SK-N-SH (cell line): Measurements from ENCODE around the gene TMEM212. TPM values are rescaled to one million over a fixed set of nuclear protein-coding genes. Genes with fewer than 3 reads are reported as not detected.

ENCODE experiments used
- CTCF ChIA-PET: fragments of 300-600, 350-600 bp; formaldehyde crosslinking; extraction: SDS; loops from one replicate; lab custom pipeline; 2021; lab: Yijun Ruan, JAX
- POLR2A ChIA-PET: fragments of 350-600 bp; sonication (Branson Sonifier 250); formaldehyde crosslinking; extraction: SDS; loops from one replicate; lab custom pipeline; 2020; ENCODE audit warnings: antibody characterized with exemption, inconsistent platforms; lab: Yijun Ruan, JAX
- DNase-seq: peaks from one replicate; pipeline ENCODE4 v3.0.0; 2012
- H2AFZ ChIP-seq: fragments of 200-600 bp; sonication (generic); 2 replicates; pipeline ENCODE4 v1.8.1; 2016; ENCODE audit warnings: antibody characterized with exemption, mild to moderate bottlenecking, low read depth
- H3F3A ChIP-seq: fragments of 200-600 bp; sonication (generic); replicated peaks from 2 replicates; pipeline ENCODE3; 2016; ENCODE audit warnings: antibody characterized with exemption, mild to moderate bottlenecking; ENCODE audit not compliant: insufficient read depth
- H3K27ac ChIP-seq, 2 experiments: fragments of 200-500 bp in 1 of 2; fragments of 200-600 bp in 1 of 2; sonication (Bioruptor generic) in 1 of 2; sonication (generic), shearing (Covaris generic) in 1 of 2; 2 replicates each; pipeline versions ENCODE4 v1.5.1 to v1.6.1; 2014 to 2016; ENCODE audit warnings: low read depth in 2 of 2, inconsistent platforms in 1 of 2, low read length in 1 of 2, mild to moderate bottlenecking in 1 of 2, mixed read lengths in 1 of 2
- H3K27me3 ChIP-seq: fragments of 200-600 bp; sonication (generic), shearing (Covaris generic); 2 replicates; pipeline ENCODE4 v1.6.1; 2016; ENCODE audit warnings: mixed run types; ENCODE audit not compliant: insufficient read depth
- H3K36me3 ChIP-seq, 2 experiments: fragments of 200-500 bp in 1 of 2; fragments of 200-600 bp in 1 of 2; sonication (Bioruptor generic) in 1 of 2; sonication (generic) in 1 of 2; replicated peaks in 1 of 2; 2 replicates each; pipeline versions ENCODE3 to v1.5.1; 2014 to 2016; ENCODE audit warnings: low read length in 1 of 2, mild to moderate bottlenecking in 1 of 2; ENCODE audit not compliant: insufficient read depth in 2 of 2, control insufficient read depth in 1 of 2
- H3K4me1 ChIP-seq, 2 experiments: fragments of 200-500 bp in 1 of 2; fragments of 200-600 bp in 1 of 2; sonication (Bioruptor generic) in 1 of 2; sonication (generic), shearing (Covaris generic) in 1 of 2; 2 replicates each; pipeline versions ENCODE4 v1.5.1 to v1.6.1; 2014 to 2016; ENCODE audit warnings: low read depth in 1 of 2, low read length in 1 of 2, mixed run types in 1 of 2; ENCODE audit not compliant: insufficient read depth in 2 of 2, control insufficient read depth in 1 of 2
- H3K4me2 ChIP-seq: fragments of 200-600 bp; sonication (generic), shearing (Covaris generic); 2 replicates; pipeline ENCODE4 v1.6.1; 2017; ENCODE audit warnings: mixed run types
- H3K4me3 ChIP-seq, 2 experiments: fragments of 200-500 bp in 1 of 2; fragments of 200-600 bp in 1 of 2; sonication (Bioruptor generic) in 1 of 2; sonication (generic), shearing (Covaris generic) in 1 of 2; 2 replicates each; pipeline versions ENCODE4 v1.5.1 to v1.8.1; 2014 to 2016; ENCODE audit warnings: low read depth in 2 of 2, inconsistent platforms in 1 of 2, low read length in 1 of 2, mild to moderate bottlenecking in 1 of 2, mixed read lengths in 1 of 2, moderate library complexity in 1 of 2
- H3K79me2 ChIP-seq: fragments of 200-600 bp; sonication (generic); 2 replicates; pipeline ENCODE4 v1.8.1; 2017; ENCODE audit warnings: mild to moderate bottlenecking; ENCODE audit not compliant: insufficient read depth
- H3K9ac ChIP-seq: fragments of 200-600 bp; sonication (generic); 2 replicates; pipeline ENCODE4 v1.6.1; 2017; ENCODE audit warnings: mixed run types
- H3K9me2 ChIP-seq: fragments of 200-600 bp; sonication (generic); 2 replicates; pipeline ENCODE4 v1.6.1; 2017; ENCODE audit warnings: mixed run types
- H3K9me3 ChIP-seq: fragments of 200-600 bp; sonication (generic); 2 replicates; pipeline ENCODE4 v1.6.1; 2017; ENCODE audit warnings: mixed run types, mild to moderate bottlenecking, moderate library complexity
- H4K20me1 ChIP-seq: fragments of 200-600 bp; sonication (generic); 2 replicates; pipeline ENCODE4 v1.6.1; 2017; ENCODE audit warnings: mild to moderate bottlenecking, mixed run types; ENCODE audit not compliant: insufficient read depth
- JUND ChIP-seq: IDR thresholded peaks from 2 replicates; pipeline ENCODE4 v1.4.0; 2012
- MXI1 ChIP-seq: IDR thresholded peaks from 2 replicates; pipeline ENCODE4 v1.6.1; 2012; ENCODE audit warnings: mild to moderate bottlenecking, low read depth, low read length, improper control_type of control experiment
- NFIC ChIP-seq: IDR thresholded peaks from 2 replicates; pipeline ENCODE4 v1.4.0; 2012; ENCODE audit warnings: borderline replicate concordance
- NRF1 ChIP-seq: IDR thresholded peaks from 2 replicates; pipeline ENCODE4 v1.6.1; 2012; ENCODE audit warnings: low read depth, mild to moderate bottlenecking, low read length
- PBX3 ChIP-seq: IDR thresholded peaks from 2 replicates; pipeline ENCODE4; 2012
- RAD21 ChIP-seq: IDR thresholded peaks from 2 replicates; pipeline ENCODE4 v1.6.1; 2012; ENCODE audit warnings: mild to moderate bottlenecking, low read length
- REST ChIP-seq: IDR thresholded peaks from 2 replicates; pipeline ENCODE4 v1.6.1; 2012; ENCODE audit warnings: mild to moderate bottlenecking, low read depth, low read length, moderate library complexity
- RXRA ChIP-seq: IDR thresholded peaks from 2 replicates; pipeline ENCODE4 v1.4.0; 2012; ENCODE audit warnings: low read depth, mild to moderate bottlenecking, borderline replicate concordance
- TAF1 ChIP-seq: IDR thresholded peaks from 2 replicates; pipeline ENCODE4 v1.6.1; 2012; ENCODE audit warnings: low read depth, mild to moderate bottlenecking, low read length, moderate library complexity, borderline replicate concordance
- TEAD4 ChIP-seq: IDR thresholded peaks from 2 replicates; pipeline ENCODE4 v1.4.0; 2012; ENCODE audit warnings: mild to moderate bottlenecking, borderline replicate concordance; ENCODE audit not compliant: insufficient read depth
- USF2 ChIP-seq: fragments of 150-350 bp; IDR thresholded peaks from 2 replicates; pipeline ENCODE4 v1.6.1; 2017; ENCODE audit warnings: antibody characterized with exemption, low read length, low read depth, borderline replicate concordance
- WGBS: methylation state at CpG from one replicate; pipeline ENCODE4 v1.1.6; 2017; ENCODE audit warnings: low lambda C conversion rate; 5-methylcytosine and 5-hydroxymethylcytosine counted together
- polyA plus RNA-seq, 3 experiments: library from polyadenylated mRNA; depleted of rRNA; stranded (reverse); fragments of >200 nt; gene quantifications; 2 replicates each; pipeline ENCODE4 v1.2.3, GENCODE V29; 2012

Gene TMEM212
- polyA plus RNA-seq (2012; rRNA removed): not detected in 2 replicates
- not detected in 2 replicates for polyA plus RNA-seq (2012; cell fraction: cytosol; rRNA removed)
- polyA plus RNA-seq (2012; cell fraction: nucleus; rRNA removed): not detected in 2 replicates

- no peaks in the 10 kb centered on the region for H3F3A ChIP-seq
- POLR2A ChIA-PET: no interaction called here
- CTCF ChIA-PET: no interaction called here
- DNase-seq: no peak
- no peaks in the 10 kb centered on the region for H4K20me1 ChIP-seq
- no peak within 1 kb of the TSS for H3K9ac ChIP-seq
- WGBS: 90% methylated on average over 5 of the region's 5 CpGs
- H3K4me3 ChIP-seq: no peak within 1 kb of the TSS
- TF ChIP-seq MXI1 (no peak), RAD21 (no peak), JUND (no peak), PBX3 (no peak), NRF1 (no peak), TAF1 (no peak), TEAD4 (no peak), RXRA (no peak), USF2 (no peak), NFIC (no peak), REST (no peak)
- H3K4me1 ChIP-seq: no peaks in the 10 kb centered on the region; a peak in 2 of 4 replicates
- no peak within 1 kb of the TSS for H3K4me2 ChIP-seq
- no peak within 1 kb of the TSS for H2AFZ ChIP-seq
- no peaks in the 10 kb centered on the region for H3K9me3 ChIP-seq
- no peaks in the 10 kb centered on the region for H3K9me2 ChIP-seq
- no peaks in the 10 kb centered on the region for H3K36me3 ChIP-seq
- H3K79me2 ChIP-seq: no peaks in the 10 kb centered on the region
- H3K27me3 ChIP-seq: no peaks in the 10 kb centered on the region
- no peak within 1 kb of the TSS for H3K27ac ChIP-seq
These were observed at the start of gene TMEM212 for GRCh38 chr3:171842864-171843518. Gene TMEM212, plus strand, starts transcription at chr3:171843349. Its CDS starts 35 bp downstream, at chr3:171843384.
